Myocyte (in vitro differentiated cells): Measurements from ENCODE around the gene MCM3AP. TPM values are rescaled to one million over a fixed set of nuclear protein-coding genes. Genes with fewer than 3 reads are reported as not detected.

Experiments used
- DNase-seq: peaks from one replicate; pipeline ENCODE4 v3.0.0-alpha.2; 2012; ENCODE audit warnings: low read depth
- total RNA-seq: library from RNA; depleted of rRNA; stranded (reverse); fragments of >200 nt; gene quantifications from 2 replicates; pipeline ENCODE4 v1.2.3, GENCODE V29; 2014

MCM3AP gene
- total RNA-seq, 1 donor from 2014 or later: 85.4 TPM

- no peak for DNase-seq
These were observed 66.4 kb downstream of the MCM3AP start for GRCh38 chr21:46218906-46219590.

GRCh38 chr21:46217511-46218196, 67.8 kb downstream of the MCM3AP start:
- no peak for DNase-seq

- DNase-seq: no peak
These were observed 69.2 kb downstream of the MCM3AP start for GRCh38 chr21:46216132-46216747.

- DNase-seq: no peak
These were observed 69.8 kb downstream of the MCM3AP start for GRCh38 chr21:46215436-46216131.

- peak; percentile 63 for DNase-seq
These were observed 70.7 kb downstream of the MCM3AP start for GRCh38 chr21:46214478-46215340.

- DNase-seq: no peak
These were observed 71.7 kb downstream of the MCM3AP start for GRCh38 chr21:46213620-46214286.

- DNase-seq: no peak
These were observed 72.5 kb downstream of the MCM3AP start for GRCh38 chr21:46212721-46213484.

- peak; percentile 46 for DNase-seq
These were observed 73.4 kb downstream of the MCM3AP start for GRCh38 chr21:46211786-46212720.

- DNase-seq: no peak
These were observed 74.0 kb downstream of the MCM3AP start for GRCh38 chr21:46211376-46211775.

GRCh38 chr21:46210378-46211136, 74.9 kb downstream of the MCM3AP start:
- DNase-seq: no peak

- peak; percentile 44 for DNase-seq
These were observed 76.4 kb downstream of the MCM3AP start for GRCh38 chr21:46208761-46209721.

- peak; percentile 89 for DNase-seq
These were observed 77.4 kb downstream of the MCM3AP start for GRCh38 chr21:46207920-46208591.

- no peak for DNase-seq
These were observed 78.1 kb downstream of the MCM3AP start for GRCh38 chr21:46207006-46207919.

- no peak for DNase-seq
These were observed 79.0 kb downstream of the MCM3AP start for GRCh38 chr21:46206163-46207005.
